Globus pallidus (tissue), 1 donor: ENCODE data around the gene STXBP6.
"Not testable (repeated sequence)": the region's sequence is repeated elsewhere in the genome, so short reads cannot be mapped to it uniquely, and the experiment has no call there.

Experiments
- DNase-seq: peaks from one replicate; pipeline ENCODE4 v3.0.0-alpha.2; 2015; ENCODE audit warnings: low spot score

The STXBP6 gene

DNA sequence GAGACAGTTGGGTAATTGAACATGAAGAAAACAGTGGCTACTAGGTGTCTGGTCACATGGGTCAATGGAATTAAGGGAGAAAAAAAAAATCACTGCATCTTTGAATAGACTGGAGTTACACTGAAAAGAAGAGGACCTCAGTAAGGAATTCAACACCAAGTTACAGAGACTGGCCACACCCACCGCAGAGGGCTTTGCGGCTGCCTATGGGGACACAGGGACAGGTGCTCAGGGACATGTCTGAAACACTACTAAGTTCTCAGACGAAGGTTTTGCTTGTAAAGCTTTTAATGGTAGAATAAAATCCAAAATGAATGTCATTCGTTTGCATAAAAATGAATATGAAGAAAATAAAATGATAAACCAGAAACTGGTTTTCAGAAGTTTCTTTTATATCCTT is 93.8 kb downstream of the STXBP6 start:
- no peak for DNase-seq

- no peak for DNase-seq
Measured at GRCh38 chr14:24954700-24955037, 95.3 kb downstream of the STXBP6 start.

- DNase-seq, result no peak
Measured at GRCh38 chr14:24954037-24954699, 95.8 kb downstream of the STXBP6 start.

DNA sequence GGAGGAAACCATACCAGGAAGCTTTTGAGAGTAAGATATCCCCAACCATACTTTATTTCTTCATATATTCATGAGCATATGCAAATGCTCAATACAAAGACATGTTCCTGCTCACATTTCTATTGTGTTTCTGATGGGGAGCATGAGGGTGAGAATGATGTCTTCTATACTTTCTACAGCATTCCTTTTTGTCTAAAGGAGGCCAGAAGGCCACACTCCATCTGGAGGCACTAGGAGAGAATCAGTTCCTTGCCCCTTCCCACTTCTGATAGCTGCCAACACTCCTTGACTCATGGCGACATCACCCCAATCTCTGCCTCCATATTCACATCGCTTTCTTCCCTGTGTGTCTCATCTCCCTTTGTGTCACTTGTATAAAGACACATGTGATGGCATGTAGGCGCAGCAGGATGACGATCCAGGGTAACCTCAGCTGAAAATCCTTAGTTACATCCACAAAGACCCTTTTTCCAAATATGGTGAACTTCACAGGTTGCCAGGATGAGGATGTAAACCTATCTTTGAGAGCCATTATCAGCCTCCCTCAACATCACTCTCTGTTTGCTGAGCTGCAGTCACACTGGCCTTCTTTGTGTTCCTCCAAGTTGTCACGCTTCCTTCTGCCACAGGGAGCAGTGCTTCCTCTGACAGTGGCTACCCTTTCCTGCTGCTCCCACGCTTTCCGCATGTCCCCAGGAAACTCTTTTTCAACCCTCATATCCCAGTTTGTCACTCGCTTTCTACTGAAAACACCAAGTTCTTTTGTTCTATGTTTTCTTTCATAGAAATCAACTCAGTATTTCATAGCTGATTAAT is 96.9 kb downstream of the STXBP6 start:
- peak; percentile 80 for DNase-seq

DNA sequence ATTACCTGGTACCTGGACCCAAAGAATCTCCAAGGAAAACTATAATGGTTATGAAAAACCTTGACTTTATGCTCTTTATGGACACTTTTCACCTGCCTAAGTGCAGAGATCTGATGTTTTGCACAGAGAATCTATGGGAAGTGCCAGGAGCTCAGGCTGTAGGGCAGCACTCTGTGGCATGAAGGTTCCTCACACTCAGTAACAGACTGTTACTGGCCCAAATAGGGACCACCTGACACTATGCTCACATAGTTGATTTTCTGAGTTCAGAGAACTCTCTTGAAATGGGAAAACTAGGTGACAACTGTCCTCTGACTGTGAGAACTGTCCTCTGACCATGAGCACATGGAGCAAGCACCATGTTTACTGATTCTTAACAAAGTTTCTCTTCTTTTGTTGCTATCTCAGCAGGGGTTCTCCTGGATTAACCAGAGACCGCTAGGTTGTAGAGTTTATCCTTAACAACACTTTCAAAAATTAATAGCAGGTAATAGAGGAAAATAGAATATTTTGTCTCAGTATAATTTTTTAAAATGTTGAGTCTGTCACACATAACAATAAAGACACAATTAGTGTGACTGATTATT is 101.6 kb downstream of the STXBP6 start:
- DNase-seq, result no peak

DNA sequence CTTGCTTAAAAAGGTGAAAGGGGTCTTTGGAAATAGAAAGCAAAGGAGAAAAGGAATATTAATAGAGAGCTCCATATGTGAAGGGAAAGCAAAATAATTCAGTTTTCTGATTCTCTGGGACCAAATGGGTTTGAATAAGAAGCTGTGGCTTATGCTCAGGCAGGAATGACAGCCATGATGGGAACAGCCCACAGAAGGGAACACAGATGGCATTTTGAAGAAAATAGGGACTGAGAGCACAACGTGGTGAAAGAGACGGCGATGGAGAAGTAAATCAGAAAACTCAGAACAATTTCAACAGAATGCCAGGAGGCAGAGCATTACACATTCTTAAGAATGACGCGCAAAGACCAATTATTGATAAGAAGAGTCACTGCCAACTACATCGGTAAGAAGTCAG is 102.8 kb downstream of the STXBP6 start:
- DNase-seq, result no peak

GRCh38 chr14:24944800-24945199 is 105.1 kb downstream of the STXBP6 start:
- peak; percentile 43 for DNase-seq

- DNase-seq, result no peak
Measured at GRCh38 chr14:24943024-24943423, 106.9 kb downstream of the STXBP6 start.

DNA sequence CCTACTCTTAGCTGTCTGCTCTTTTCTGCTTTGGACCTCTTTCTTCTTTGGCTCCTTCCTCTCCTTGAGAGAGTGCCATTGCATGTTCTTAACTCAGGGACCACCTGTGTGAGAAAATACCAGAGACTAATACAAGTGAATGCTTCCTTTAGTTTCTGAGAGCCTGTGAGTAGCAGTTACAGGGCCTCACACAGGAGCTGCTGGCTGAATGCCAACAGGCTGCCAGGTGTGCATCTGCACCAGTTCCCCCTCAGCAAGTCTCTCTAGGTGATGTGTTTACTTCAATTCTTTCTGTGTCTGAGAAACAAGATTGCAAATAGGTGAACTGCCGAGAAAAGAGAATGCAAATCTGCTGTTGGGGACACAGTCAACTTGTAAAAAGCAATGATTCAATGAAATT is 108.2 kb downstream of the STXBP6 start:
- DNase-seq, result no peak

- no peak for DNase-seq
Measured at GRCh38 chr14:24940213-24940783, 109.6 kb downstream of the STXBP6 start.

GRCh38 chr14:24938593-24938992 is 111.4 kb downstream of the STXBP6 start:
- no peak for DNase-seq

DNA sequence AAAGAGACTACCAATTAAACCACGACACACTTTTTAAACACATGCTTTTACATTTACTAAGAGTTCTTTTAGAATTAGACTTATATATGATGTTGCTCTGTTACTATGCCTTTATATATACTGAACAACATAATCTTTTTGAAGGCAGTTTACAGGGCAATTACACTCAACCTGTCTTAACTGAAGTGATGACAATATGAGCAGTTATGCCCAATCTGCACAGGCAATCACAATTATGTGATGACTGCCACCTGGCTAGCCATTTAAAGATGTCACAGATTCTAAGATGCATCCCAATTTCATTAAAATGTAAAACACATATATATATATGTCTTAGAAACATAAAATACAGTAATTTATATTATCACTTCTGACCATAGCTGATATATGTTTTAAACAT is 112.6 kb downstream of the STXBP6 start:
- DNase-seq, result no peak

DNA sequence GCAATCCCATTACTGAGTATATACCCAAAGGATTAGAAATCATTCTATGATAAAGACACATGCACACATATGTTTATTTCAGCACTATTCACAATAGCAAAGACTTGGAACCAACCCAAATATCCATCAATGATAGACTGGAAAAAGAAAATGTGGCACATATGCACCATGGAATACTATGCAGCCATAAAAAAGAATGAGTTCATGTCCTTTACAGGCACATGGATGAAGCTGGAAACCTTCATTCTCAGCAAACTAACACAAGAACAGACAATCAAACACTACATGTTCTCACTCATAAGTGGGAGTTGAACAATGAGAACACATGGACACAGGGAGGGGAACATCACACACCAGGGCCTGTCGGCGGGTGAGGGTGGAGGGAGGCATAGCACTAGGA is 113.2 kb downstream of the STXBP6 start:
- not testable (repeated sequence) for DNase-seq

DNA sequence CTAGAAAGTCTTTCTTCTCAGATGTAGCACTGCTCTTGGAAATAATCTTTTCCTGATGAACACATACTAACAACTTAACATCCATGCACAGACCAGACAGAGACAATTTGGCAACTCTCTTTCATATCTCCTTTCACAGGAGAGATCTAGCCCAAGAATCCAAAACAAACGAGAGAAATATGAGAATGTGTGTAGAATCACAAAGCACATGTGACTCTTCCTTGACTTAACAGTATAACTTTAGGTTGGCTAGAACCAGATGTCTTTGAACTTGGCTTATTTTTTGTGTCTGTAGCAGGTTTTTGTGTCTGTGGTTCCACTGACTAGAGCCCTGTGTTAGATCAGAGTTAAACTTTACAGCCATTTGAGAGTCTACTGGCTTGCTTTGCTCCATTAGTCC is 114.2 kb downstream of the STXBP6 start:
- DNase-seq, result no peak

GRCh38 chr14:24928386-24928900 is 121.5 kb downstream of the STXBP6 start:
- no peak for DNase-seq

DNA sequence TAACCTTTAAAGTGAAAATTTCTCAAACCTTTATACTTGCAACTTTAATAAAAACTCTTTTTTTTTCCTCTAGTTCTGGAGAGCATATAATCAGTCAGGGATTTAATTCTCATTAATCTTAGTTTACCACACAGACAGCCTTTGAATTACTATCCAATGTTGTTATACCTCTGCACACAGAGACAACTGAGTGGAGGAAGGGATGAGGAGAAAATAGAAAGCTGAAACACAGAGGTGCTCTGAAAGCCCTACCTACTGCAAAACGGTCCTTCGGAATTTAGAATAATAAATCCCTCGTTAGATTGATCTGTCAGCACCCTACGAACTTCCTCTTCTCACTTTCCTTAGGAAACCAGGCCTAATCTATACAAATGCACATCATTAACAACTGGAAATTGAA is 122.1 kb downstream of the STXBP6 start:
- no peak for DNase-seq

DNA sequence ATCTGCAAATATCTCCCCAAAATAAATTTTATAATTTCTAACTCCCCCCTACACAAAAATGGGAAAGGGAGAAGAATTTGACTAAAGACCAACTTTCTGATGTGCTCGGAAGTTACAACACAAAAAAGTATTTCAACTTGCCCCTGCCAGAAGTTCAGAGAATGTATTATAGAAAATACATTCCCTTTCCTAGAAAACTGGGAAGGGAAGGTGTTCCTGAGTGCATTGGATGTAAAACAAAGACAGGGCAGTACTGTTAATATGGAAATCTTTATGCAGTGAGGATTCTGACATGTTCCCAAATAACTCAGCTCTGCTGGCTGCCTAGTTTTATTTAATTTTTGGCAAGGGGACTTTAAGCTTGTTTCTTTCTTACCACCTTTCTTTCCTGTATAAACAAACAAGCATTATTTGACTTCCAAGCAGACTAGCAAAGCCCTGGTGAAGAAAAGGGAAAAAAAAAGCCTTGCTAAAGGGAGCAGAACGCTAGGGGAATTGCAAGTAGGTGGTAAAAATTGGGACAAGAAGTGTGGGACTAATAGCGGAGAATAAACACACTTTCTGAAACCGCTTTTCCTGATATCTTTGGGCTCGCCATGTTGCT is 124.1 kb downstream of the STXBP6 start:
- DNase-seq, result no peak

DNA sequence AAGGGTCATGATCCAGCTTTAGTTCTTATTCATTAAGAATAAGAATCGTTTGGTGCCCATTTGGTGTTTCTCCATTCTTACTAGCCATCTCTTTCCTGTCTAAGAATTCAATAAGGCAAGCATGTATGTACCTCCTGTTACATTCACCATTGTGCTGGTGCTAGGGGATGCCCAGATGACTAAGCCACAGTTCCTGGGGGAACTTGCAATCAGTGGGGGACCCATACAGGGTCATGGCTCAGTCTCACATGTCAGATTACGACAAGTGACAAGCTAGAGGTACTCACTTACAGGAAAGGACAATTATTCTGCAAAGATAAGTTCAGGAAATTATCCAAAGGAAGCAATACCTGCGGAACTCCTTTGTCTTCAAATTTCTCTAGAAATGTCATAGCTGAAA is 125.4 kb downstream of the STXBP6 start:
- no peak for DNase-seq

- DNase-seq, result no peak
Measured at GRCh38 chr14:24921903-24922302, 128.0 kb downstream of the STXBP6 start.

DNA sequence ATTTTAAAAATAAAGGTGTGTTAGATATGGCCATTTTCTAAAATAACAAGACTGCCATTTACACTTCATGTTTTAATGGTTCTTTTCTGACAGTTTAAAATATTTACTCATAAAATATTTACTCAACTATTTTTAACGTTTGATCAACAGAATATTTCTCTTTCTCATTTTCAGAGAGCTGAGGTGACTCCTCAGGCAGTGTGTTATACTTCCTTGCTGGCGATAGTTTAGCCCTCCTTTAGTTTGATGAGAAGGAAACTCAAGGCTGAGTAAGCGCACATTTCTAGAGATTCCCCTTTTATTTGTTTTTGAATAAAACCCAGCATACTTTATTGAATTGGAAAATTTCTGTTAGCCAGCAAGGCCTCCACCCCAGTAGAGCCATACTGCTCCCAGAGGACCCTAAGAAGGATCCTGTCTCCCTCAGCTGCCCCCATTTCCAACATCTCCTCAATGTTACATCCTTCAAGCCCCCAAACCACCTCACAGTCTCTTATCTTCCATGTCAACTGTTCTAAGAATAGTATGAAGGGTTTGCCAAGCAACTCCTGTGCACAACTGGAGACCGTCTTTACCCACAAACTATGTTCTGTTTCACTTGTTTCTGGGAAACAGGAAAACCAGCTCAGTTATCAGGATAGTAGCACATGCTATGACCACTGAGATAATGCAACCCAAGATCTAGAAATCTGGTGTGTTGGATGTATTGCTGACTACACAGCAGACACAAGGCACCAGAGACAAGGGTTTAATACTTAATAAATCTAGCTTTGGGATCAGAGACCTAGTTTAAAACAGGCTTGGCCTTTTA is 129.5 kb downstream of the STXBP6 start:
- no peak for DNase-seq

DNA sequence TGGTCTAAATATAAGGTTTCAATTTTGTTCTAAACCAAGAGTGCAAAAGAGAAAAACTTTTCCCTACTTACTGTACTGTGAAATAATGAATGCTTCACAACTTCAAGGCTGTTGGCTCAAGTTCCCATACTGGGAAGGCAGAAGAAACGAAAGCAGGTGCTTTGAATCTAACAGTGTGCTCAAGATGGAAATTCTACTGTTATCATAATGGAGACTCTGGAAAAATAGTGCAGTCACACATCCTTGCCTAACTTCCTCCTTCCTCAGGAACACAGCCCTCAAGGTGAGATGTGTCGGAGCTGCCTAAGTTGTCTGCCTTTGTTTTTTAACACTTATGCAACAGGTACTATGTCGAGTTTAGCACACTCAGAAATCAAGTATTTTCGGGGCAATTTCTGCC is 131.1 kb downstream of the STXBP6 start:
- DNase-seq, result no peak
